Gastroesophageal sphincter (tissue), 4 donors: Measurements from ENCODE around the gene GRXCR1. TPM values are rescaled to one million over a fixed set of nuclear protein-coding genes. Genes with fewer than 3 reads are reported as not detected.

ENCODE experiments used
- ATAC-seq: fragments of 150-250 bp; one replicate; pipeline ENCODE4 v1.9.1; 2016; ENCODE audit warnings: mild to moderate bottlenecking, moderate library complexity
- H3K27ac ChIP-seq, 4 donors: fragments of 200-600 bp; sonication (generic) in 3 of 4; 1 replicate in 3 of 4; 2 replicates in 1 of 4; pipeline ENCODE4 v1.5.1; 2016 to 2019
- H3K27me3 ChIP-seq: fragments of 200-600 bp; sonication (generic); one replicate; pipeline ENCODE4 v1.5.1; 2019
- H3K36me3 ChIP-seq, 2 donors: fragments of 200-600 bp; sonication (generic); one replicate each; pipeline ENCODE4 v1.5.1; 2019; ENCODE audit warnings: control low read depth in 1 of 2
- H3K4me1 ChIP-seq, 3 donors: fragments of 200-600 bp; sonication (generic); 1 replicate in 2 of 3; 2 replicates in 1 of 3; pipeline ENCODE4 v1.5.1; 2016 to 2019; ENCODE audit warnings: control low read depth in 2 of 3
- H3K4me3 ChIP-seq, 2 donors: fragments of 200-600 bp; sonication (generic); one replicate each; pipeline ENCODE4 v1.5.1; 2019; ENCODE audit warnings: mild to moderate bottlenecking in 1 of 2, moderate library complexity in 1 of 2
- H3K9me3 ChIP-seq, 3 donors: fragments of 200-600 bp; sonication (generic); one replicate each; pipeline ENCODE4 v1.5.1; 2017 to 2019; ENCODE audit warnings: control low read depth in 2 of 3
- CTCF ChIP-seq, 4 experiments: fragments of 200-600 bp in 2 of 4; fragments of 450-650 bp in 2 of 4; sonication (generic) in 1 of 4; IDR thresholded peaks; one replicate each; pipeline ENCODE4 v1.5.1; 2017 to 2019; ENCODE audit warnings: antibody characterized with exemption in 4 of 4, mild to moderate bottlenecking in 2 of 4, moderate library complexity in 2 of 4
- EP300 ChIP-seq: sonication (generic); formaldehyde crosslinking; IDR thresholded peaks from one replicate; pipeline ENCODE4 v1.6.1; 2017; ENCODE audit warnings: antibody characterized with exemption, mild to moderate bottlenecking
- POLR2A ChIP-seq, 2 donors: fragments of 450-650 bp; IDR thresholded peaks; one replicate each; pipeline ENCODE4 v1.6.1; 2017; ENCODE audit warnings: antibody characterized with exemption in 2 of 2, mild to moderate bottlenecking in 2 of 2, moderate library complexity in 1 of 2
- POLR2AphosphoS5 ChIP-seq: sonication (generic); formaldehyde crosslinking; IDR thresholded peaks from one replicate; pipeline ENCODE4 v1.6.1; 2017; ENCODE audit warnings: antibody characterized with exemption
- WGBS, 2 donors: methylation state at CpG; one replicate each; pipeline ENCODE4 v1.1.5; 2018; ENCODE audit warnings: low coverage in 1 of 2; 5-methylcytosine and 5-hydroxymethylcytosine counted together
- total RNA-seq, 4 donors: library from RNA; depleted of rRNA; stranded (reverse); fragments of >200 nt; gene quantifications; one replicate each; pipeline ENCODE4 v1.1.0, GENCODE V29; 2016

The GRXCR1 gene
- total RNA-seq, 4 donors from 2014 or later = not detected

- Histone ChIP-seq H3K4me3 (no peak overlapping the region), H3K4me1 (no peaks in the 10 kb centered on the region), H3K27me3 (no peaks in the 10 kb centered on the region), H3K36me3 (no peaks in the 10 kb centered on the region), H3K27ac (no peak overlapping the region), H3K9me3 (no peaks in the 10 kb centered on the region)
- WGBS, 2 donors = 43 to 60% methylated on average over 1 of the region's 1 CpG
- no peak for TF ChIP-seq POLR2AphosphoS5
- TF ChIP-seq EP300 = no peak
- TF ChIP-seq CTCF (IDR thresholded peaks at IDR 0.05) = no peak
- TF ChIP-seq POLR2A (IDR thresholded peaks at IDR 0.05) = no peak
- no peak for ATAC-seq
These were observed 60.8 kb downstream of the GRXCR1 start for GRCh38 chr4:42953321-42953720.

- no peak for TF ChIP-seq POLR2AphosphoS5
- no peak for TF ChIP-seq EP300
- TF ChIP-seq POLR2A (IDR thresholded peaks at IDR 0.05) = no peak
- TF ChIP-seq CTCF (IDR thresholded peaks at IDR 0.05) = no peak
- Histone ChIP-seq H3K9me3 (no peaks in the 10 kb centered on the region), H3K4me1 (no peaks in the 10 kb centered on the region), H3K27ac (no peak overlapping the region), H3K36me3 (no peaks in the 10 kb centered on the region), H3K4me3 (no peak overlapping the region), H3K27me3 (no peaks in the 10 kb centered on the region)
- no peak for ATAC-seq
- 68 to 74% methylated on average over 10 of the region's 10 CpGs for WGBS, 2 donors
These were observed 62.6 kb downstream of the GRXCR1 start for GRCh38 chr4:42954963-42955669.

GRCh38 chr4:42955746-42956505 is 63.4 kb downstream of the GRXCR1 start:
- no peaks in the 10 kb centered on the region for H3K4me1 ChIP-seq
- H3K9me3 ChIP-seq = no peaks in the 10 kb centered on the region
- no peaks in the 10 kb centered on the region for H3K36me3 ChIP-seq
- no peaks in the 10 kb centered on the region for H3K27me3 ChIP-seq
- no peak for TF ChIP-seq EP300
- TF ChIP-seq CTCF (IDR thresholded peaks at IDR 0.05) = no peak
- TF ChIP-seq POLR2A (IDR thresholded peaks at IDR 0.05) = no peak
- TF ChIP-seq POLR2AphosphoS5 = no peak
- no peak overlapping the region for H3K4me3 ChIP-seq
- H3K27ac ChIP-seq = no peak overlapping the region
- no peak for ATAC-seq
- 41 to 64% methylated on average over 3 to 5 of the region's 5 CpGs for WGBS, 2 donors

GRCh38 chr4:42965326-42965725 is 72.8 kb downstream of the GRXCR1 start:
- Histone ChIP-seq H3K27ac (no peak overlapping the region), H3K36me3 (no peaks in the 10 kb centered on the region), H3K27me3 (no peaks in the 10 kb centered on the region), H3K4me3 (no peak overlapping the region), H3K9me3 (no peaks in the 10 kb centered on the region), H3K4me1 (no peaks in the 10 kb centered on the region)
- 20 to 23% methylated on average over 2 of the region's 2 CpGs for WGBS, 2 donors
- no peak for ATAC-seq
- TF ChIP-seq CTCF (IDR thresholded peaks at IDR 0.05) = no peak
- no peak for TF ChIP-seq EP300
- no peak for TF ChIP-seq POLR2AphosphoS5
- TF ChIP-seq POLR2A (IDR thresholded peaks at IDR 0.05) = no peak

- Histone ChIP-seq H3K4me1 (no peaks in the 10 kb centered on the region), H3K36me3 (no peaks in the 10 kb centered on the region)
- no peak for ATAC-seq
These were observed 93.5 kb downstream of the GRXCR1 start for GRCh38 chr4:42985976-42986375.

More at GRCh38 chr4:42985976-42986375, 93.5 kb downstream of the GRXCR1 start:
- TF ChIP-seq POLR2A (IDR thresholded peaks at IDR 0.05) (no peak), POLR2AphosphoS5 (no peak), EP300 (no peak), CTCF (IDR thresholded peaks at IDR 0.05) (no peak)
- H3K4me3 ChIP-seq = no peak overlapping the region
- peaks cover 0 to 12% (median 0%) of the 10 kb centered on the region in 3 donors for H3K9me3 ChIP-seq
- no peak overlapping the region for H3K27ac ChIP-seq
- no peaks in the 10 kb centered on the region for H3K27me3 ChIP-seq
